Smooth muscle cell of bladder (primary cell): ENCODE data around the gene KCNC3. TPM values are rescaled to one million over a fixed set of nuclear protein-coding genes. Genes with fewer than 3 reads are reported as not detected.

Source experiments
- total RNA-seq: library from RNA; depleted of rRNA; stranded (reverse); fragments of >200 nt; gene quantifications from 2 replicates; pipeline ENCODE4 v1.2.3, GENCODE V29; 2014

KCNC3 gene
- 0.09 TPM in 1 of 2 replicates, not detected in the other for total RNA-seq

GRCh38 chr19:50329146-50329925, at the start of gene KCNC3:
Gene KCNC3, minus strand, starts transcription at chr19:50329377. Its CDS starts 295 bp downstream, at chr19:50329082.

GRCh38 chr19:50376166-50377050, 47.2 kb upstream of the KCNC3 start, which contains the start of gene NR1H2:
Gene NR1H2, plus strand, starts transcription at chr19:50376457. Its CDS starts 1,149 bp downstream, at chr19:50377606.

GRCh38 chr19:50365434-50366306, 36.5 kb upstream of the KCNC3 start, which contains the start of gene NAPSA:
Gene NAPSA, minus strand, starts transcription at chr19:50365639. Its CDS starts 18 bp downstream, at chr19:50365621.

Other genes with a start within 250 kb of the KCNC3 start
- gene IZUMO2, start 166.1 kb downstream of the KCNC3 start, total RNA-seq = not detected in 2 replicates
- gene MYH14, start 125.8 kb downstream of the KCNC3 start, total RNA-seq = under 0.01 TPM in 1 of 2 replicates, not detected in the other
- under 0.01 and 0.18 TPM in 2 replicates for gene NAPSA, start 36.3 kb upstream of the KCNC3 start, total RNA-seq
- gene NR1H2, start 47.1 kb upstream of the KCNC3 start, total RNA-seq = 79.9 and 95.2 TPM in 2 replicates
- 12.2 and 13.2 TPM in 2 replicates for gene POLD1, start 55.0 kb upstream of the KCNC3 start, total RNA-seq
- gene SPIB, start 89.6 kb upstream of the KCNC3 start, total RNA-seq = not detected in 2 replicates
- gene MYBPC2, start 103.5 kb upstream of the KCNC3 start, total RNA-seq = not detected in 2 replicates
- gene EMC10, start 147.1 kb upstream of the KCNC3 start, total RNA-seq = 30.2 and 33.5 TPM in 2 replicates
- gene GARIN5A, start 147.5 kb upstream of the KCNC3 start, total RNA-seq = 0.09 and 0.28 TPM in 2 replicates
- 36.1 and 38.2 TPM in 2 replicates for gene JOSD2, start 181.8 kb upstream of the KCNC3 start, total RNA-seq
- not detected in 2 replicates for gene ASPDH, start 184.5 kb upstream of the KCNC3 start, total RNA-seq
- 0.14 and 0.18 TPM in 2 replicates for gene LRRC4B, start 239.1 kb upstream of the KCNC3 start, total RNA-seq